ENCODE results near the gene NPAS2.

Gene NPAS2

DNA sequence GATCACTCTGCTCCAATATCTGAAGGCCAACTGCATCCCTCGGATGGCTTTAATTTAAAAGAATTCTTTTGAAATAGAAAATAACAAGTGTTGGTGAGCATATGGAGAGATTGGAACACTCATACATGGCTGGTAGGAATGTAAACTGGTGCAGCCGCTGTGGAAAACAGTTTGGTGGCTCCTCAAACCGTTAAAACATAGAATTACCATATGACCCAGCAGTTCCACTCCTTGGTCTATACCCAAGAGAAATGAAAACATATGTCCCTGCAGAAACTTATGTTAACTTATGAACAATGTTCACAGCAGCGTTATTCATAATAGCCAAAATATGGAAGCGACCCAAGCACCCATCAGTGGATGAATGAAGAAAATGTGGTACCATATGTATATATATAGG is 60.1 kb downstream of the NPAS2 start:
- TF ChIP-seq, protein P1, sequence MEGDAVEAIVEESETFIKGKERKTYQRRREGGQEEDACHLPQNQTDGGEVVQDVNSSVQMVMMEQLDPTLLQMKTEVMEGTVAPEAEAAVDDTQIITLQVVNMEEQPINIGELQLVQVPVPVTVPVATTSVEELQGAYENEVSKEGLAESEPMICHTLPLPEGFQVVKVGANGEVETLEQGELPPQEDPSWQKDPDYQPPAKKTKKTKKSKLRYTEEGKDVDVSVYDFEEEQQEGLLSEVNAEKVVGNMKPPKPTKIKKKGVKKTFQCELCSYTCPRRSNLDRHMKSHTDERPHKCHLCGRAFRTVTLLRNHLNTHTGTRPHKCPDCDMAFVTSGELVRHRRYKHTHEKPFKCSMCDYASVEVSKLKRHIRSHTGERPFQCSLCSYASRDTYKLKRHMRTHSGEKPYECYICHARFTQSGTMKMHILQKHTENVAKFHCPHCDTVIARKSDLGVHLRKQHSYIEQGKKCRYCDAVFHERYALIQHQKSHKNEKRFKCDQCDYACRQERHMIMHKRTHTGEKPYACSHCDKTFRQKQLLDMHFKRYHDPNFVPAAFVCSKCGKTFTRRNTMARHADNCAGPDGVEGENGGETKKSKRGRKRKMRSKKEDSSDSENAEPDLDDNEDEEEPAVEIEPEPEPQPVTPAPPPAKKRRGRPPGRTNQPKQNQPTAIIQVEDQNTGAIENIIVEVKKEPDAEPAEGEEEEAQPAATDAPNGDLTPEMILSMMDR (conservative IDR thresholded peaks at IDR 0.05; ENCODE audit: low read length), result no peak
- no peak for DNase-seq (ENCODE audit: low read depth)
- H3K4me3 ChIP-seq (ENCODE audit: low read length), result no peak overlapping the region

DNA sequence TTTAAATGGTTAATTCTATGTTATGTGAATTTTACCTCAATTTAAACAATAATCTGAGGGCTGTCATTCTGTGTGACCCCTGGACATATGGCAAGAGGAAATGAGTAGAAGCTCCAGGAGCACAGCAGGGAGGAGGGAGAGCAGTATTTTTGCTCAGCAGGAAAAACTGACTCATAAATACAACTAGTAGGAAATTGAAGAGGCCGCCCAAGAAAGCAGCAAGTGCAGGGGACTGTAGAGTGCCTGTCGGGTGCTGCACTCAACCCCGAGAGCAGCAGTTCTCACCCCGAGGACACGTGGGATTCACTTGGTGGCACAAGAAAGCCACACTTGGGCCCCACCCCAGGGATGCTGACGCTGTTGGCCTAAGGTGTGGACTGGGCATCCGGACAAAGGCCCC is 60.8 kb downstream of the NPAS2 start:
- H3K4me3 ChIP-seq (ENCODE audit: low read length), result no peak overlapping the region
- TF ChIP-seq, protein P1 (conservative IDR thresholded peaks at IDR 0.05; ENCODE audit: low read length), result no peak
- DNase-seq (ENCODE audit: low read depth), result no peak

DNA sequence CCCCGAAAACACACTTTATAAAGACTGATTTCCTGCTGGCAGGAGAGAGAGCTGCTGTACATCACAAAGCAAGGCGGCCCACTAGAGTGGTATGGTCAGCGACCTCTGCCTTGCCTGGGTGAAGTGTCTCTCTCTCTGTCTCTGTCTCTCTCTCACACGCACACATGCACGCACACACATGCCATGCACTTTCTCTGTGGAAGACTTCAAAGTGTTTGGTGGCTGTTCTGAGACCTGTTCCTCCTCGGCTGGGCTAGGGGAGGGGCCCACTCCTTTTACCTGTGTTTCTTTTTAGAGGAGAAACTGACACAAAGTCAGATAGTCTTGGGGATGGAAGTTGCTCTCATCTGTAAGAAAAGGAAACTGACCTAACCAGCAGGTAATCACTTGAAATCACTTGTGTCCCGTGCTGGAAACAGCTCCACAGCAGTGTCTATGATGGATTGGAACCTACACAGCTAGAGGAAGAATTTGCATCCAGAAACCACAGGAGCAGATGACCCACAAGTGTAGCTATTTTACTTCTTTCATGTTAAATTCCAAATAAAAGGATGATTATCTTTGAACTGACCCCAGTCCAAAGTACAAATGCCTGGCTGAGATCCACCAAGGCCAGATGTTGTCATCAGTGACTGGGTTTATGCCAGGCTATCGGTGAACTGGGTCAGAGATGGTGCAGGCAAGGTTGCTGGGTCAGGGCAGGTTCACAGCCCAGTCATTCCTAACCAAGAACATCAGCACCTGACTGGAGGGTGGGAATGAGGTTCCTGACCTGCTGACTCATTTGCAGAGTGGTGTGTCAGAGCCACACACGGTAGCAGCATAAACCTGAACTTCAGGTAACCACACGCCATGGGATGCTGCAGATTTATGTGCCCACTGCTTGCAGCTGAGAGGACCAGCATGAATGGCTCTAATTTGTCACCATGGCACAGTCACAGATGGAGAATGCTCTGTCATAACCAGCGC is 63.0 kb downstream of the NPAS2 start:
- no peak for DNase-seq (ENCODE audit: low read depth)
- H3K4me3 ChIP-seq (ENCODE audit: low read length), result no peak overlapping the region
- TF ChIP-seq, protein P1 (conservative IDR thresholded peaks at IDR 0.05; ENCODE audit: low read length), result no peak

DNA sequence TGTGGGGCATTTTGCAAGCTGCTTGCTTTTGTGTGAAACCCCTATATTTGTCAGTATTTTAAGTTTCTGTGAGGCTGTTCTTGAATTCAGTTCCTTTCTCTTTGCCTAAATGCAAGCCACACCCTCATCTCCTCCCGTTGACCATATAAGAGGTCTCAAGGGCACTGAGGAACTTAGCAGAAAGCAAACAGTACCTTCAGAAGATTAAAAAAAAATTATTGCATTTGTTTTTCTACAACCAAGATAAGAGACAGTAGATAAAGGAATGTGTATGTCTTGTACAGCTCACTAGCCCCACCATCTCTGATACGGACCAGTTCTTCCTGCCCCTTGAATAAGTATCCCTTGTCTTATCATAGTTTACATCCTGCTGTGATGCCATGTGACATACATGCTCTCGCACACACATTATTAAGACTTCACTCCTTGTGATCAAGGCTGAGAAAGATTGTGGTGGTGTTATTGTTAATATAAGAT is 64.2 kb downstream of the NPAS2 start:
- TF ChIP-seq, protein P1 (conservative IDR thresholded peaks at IDR 0.05; ENCODE audit: low read length), result no peak
- H3K4me3 ChIP-seq (ENCODE audit: low read length), result no peak overlapping the region
- no peak for DNase-seq (ENCODE audit: low read depth)

DNA sequence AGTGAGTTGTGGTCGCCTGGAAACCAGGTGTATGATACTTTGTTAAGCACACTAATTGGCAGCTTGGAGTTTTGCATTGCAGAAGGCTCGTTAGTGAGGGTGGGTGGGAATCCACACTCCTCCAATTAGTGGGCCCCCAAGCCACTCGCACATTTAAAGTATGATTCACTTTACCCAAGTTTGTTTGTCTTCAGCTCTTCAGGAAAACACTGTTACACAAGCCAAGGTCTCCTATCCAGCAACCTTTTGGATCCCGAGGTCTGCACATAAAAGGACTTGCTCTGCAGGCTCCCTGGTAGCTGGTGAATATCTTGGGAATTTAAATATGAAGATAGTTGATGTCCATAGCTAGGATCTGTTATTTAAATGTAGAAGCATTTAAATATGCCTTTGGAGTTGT is 66.1 kb downstream of the NPAS2 start:
- H3K4me3 ChIP-seq (ENCODE audit: low read length), result no peak overlapping the region
- TF ChIP-seq, protein P1 (conservative IDR thresholded peaks at IDR 0.05; ENCODE audit: low read length), result no peak

DNA sequence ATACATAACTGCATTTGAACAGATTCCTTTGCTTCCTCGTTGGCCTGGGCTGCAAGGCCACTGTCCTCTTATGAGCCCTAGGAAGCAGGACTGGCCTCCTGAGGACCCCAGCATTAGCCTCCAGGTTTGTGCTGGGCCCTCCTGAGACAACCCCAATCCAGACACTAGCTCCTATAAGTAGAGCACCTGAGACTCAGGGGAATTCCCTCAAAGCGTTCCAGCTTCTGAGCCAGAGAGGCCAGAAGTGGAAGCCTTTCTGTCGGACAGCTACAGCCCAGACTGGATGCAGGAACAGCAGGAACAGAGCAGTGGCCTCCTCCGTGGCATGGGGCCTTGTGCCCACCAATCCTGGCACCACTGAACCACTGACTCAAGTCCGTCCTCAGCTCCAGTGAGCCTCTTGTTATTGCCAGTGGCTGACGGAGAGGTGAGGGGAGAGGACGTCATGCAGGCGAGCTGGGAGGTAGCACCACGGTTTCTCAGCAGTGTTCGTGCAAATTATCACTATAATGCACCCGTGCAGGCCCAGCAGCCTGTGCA is 67.2 kb downstream of the NPAS2 start:
- TF ChIP-seq, protein P1 (conservative IDR thresholded peaks at IDR 0.05; ENCODE audit: low read length), result no peak
- no peak for DNase-seq (ENCODE audit: low read depth)
- no peak overlapping the region for H3K4me3 ChIP-seq (ENCODE audit: low read length)

More for the DNA sequence above, 66.1 kb downstream of the NPAS2 start:
- DNase-seq (ENCODE audit: low read depth), result no peak

All from AG10803 (cell line).